HG03565 (cell line): Measurements from ENCODE around the gene ENPP3.

Experiments used
- ATAC-seq: cut with Tn5 transposase; IDR thresholded peaks from one replicate; pipeline ENCODE4 v1.9.1; 2021; ENCODE audit warnings: mild to moderate bottlenecking, moderate library complexity; ENCODE audit not compliant: unreplicated experiment

ENPP3 gene

DNA sequence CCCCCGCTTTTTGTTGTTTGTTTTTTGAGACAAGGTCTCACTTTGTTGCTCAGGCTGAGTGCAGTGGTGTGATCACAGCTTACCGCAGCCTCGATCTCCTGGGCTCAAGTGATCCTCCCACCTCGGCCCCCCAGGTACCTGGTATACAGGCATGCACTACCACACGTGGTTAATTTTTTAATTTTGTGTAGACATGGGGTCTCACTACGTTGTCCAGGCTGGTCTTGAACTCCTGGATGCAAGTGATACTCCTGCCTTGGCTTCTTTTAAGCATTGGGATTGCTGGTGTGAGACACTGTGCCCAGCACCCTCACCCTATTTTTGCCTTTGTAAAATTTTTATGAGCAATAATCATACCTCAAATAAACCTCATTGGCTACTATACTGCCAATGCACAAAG lies 5.5 kb downstream of the ENPP3 start:
- ATAC-seq = no peak

DNA sequence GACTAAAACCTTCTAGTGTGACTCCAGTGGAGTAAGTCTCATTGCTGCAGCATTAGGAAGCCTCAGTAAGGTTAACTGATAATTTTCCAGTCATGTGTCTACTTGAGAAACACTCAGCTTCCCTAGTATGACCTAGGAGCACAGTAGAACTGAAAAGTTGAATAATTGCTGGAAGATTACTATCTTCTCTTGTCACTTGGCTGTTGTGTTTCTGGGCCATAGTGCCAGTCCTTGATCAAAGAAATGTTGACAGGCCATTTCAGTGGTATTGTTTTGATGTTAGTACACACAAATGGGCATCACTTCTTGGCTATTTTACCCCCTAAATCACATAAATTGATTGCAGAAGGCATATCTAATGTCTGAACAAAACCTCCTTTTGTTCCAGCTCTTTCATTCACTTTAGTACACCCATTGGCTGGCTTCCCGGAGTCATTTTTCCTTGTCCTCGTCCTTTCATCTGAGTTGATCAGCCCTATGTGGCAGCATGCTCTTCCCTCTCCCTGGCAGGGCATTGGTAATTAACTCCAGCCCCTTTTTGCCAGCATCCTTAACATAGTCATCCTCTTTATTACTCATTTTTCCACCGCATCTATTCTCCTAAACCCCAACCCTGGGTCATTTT lies 6.0 kb downstream of the ENPP3 start:
- no peak for ATAC-seq

DNA sequence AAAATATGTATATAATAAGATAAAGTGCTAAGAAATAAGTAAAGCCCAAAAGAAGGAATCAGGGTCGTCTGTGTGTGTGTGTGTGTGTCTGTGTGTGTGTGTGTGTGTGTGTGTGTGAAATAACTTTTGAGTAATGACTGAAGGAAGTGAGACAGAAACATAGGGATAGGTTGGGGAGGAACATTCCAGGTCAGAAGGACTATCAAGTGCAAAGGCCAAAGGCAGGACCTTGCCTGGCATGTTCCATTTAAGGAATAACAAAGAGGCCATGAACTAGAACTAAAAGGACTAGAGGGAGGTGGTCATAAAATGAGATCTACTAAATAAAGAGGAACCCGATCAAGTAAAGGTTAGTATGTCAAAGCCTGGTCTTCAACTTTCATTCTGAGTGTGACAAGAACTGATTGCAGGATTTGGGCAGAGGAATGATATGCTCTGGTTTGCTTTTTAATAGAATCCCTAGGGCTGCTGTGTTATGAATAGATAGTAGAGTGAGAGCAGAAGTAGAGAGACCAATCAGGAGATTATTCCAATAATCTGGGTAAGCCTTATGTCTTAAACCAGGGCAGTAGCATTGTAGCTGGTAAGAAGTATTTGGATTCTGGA lies 6.9 kb downstream of the ENPP3 start:
- no peak for ATAC-seq

GRCh38 chr6:131644921-131645320 lies 7.8 kb downstream of the ENPP3 start:
- no peak for ATAC-seq

- no peak for ATAC-seq
Measured at GRCh38 chr6:131645846-131646245, 8.7 kb downstream of the ENPP3 start.

DNA sequence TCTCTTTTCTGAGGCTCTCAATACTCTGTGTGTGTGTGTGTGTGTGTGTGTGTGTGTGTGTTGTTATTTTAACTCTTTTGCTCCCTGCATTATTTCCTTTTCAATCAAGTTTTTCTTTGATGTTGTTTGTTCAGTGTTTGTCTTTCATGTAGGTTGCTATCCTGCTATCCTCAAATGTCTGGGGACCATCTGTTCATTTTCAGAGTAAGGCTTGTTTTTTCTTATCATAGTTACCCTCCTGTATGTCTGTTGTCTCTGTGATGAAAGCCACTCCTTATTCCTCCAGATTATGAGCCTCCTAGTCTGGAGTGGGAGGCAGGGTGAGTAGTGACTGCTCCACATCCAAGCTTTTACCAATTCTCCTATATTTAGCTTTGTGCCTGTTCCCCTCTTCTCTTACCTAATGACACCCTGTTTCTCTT lies 9.2 kb downstream of the ENPP3 start:
- no peak for ATAC-seq

GRCh38 chr6:131651782-131652181 lies 14.7 kb downstream of the ENPP3 start:
- no peak for ATAC-seq

DNA sequence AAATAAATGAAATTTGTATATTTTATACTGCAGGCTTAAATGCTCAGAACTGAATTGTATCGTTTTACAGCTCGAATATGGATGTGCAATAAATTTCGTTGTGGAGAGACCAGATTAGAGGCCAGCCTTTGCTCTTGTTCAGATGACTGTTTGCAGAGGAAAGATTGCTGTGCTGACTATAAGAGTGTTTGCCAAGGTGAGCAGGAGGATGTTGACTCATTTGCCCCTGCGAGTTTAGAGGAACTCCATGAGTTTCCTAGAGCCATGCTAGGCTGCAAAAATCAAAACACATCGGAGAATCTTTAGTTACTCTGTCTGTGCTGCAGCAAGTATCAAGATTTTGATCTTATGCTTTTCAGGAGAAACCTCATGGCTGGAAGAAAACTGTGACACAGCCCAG lies 15.4 kb downstream of the ENPP3 start:
- ATAC-seq = no peak

- ATAC-seq = no peak
Measured at GRCh38 chr6:131654326-131654725, 17.2 kb downstream of the ENPP3 start.

DNA sequence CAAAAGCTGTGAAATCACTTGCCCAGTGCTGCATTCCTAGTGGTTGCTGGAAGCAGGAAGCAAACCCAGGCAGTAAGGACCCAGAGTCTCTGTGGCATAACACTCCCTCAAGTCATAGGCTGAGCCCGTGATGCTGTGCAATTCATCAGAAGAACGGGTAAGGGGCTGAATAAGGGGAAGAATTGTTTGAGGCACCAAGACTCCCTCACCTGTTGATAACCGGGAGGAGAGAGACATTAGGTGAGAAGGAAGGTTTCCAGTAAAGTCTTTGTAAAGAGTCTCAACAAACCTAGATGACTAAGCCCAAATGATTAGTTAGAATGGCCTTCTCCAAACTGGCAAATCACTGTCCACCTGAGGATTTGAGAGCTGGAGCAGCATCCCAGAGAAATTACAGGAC lies 18.3 kb downstream of the ENPP3 start:
- ATAC-seq = no peak

DNA sequence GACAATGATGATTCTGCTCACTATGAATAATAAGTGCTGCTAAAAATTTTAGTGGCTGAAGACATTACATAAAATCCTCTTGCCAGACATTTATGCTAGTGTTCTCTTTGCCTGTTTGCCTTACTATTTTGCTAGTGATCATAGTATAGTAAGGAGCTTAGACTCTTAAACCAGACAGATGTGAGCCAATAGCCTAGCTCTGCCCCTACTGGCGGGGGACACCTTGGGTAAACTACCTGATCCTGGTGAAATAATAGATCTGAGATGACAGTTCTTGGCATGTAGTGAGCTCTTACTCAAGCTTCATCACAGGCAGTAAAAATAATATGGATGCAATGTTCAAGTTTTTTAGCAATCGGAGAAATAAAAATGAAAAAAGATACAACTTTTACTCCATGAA lies 18.8 kb downstream of the ENPP3 start:
- ATAC-seq = no peak

DNA sequence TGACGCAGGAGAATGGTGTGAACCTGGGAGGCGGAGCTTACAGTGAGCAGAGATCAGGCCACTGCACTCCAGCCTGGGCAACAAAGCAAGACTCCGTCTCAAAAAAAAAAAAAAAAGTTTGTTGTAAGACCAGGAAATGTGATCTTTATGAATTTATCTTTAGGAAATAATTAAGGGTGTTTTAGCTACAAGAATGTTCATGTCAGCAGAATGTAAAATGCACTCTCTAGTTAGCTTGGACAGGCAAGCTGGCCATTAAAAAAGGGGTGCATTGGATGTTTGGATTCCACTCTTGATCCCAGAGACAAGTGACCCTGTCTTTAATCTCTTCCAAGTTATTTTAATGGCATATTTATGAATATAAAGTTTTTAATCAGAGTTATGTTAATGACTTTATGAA lies 19.6 kb downstream of the ENPP3 start:
- ATAC-seq = no peak

- no peak for ATAC-seq
Measured at GRCh38 chr6:131657222-131657621, 20.1 kb downstream of the ENPP3 start.

- no peak for ATAC-seq
Measured at GRCh38 chr6:131657630-131658111, 20.6 kb downstream of the ENPP3 start.

GRCh38 chr6:131658287-131658686 lies 21.2 kb downstream of the ENPP3 start:
- ATAC-seq = no peak

DNA sequence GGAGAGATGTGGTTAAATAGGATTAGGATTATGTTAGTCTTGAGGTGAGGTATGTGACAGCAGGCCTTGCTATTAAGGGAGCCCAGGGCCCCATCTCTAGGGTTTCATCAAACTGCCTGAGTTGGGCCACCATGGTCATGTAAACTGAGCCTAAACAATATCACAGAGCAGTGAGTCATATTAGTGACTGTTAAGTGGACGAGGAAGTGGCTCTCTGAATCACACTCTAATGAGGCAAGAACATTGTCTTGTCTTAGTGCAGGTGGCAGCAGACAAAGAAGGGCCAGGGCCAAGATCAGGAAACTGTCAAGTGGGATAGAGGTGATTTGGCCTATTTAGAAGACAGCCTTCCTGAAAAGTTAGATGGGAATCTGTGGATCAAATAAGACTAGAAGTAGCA lies 23.1 kb downstream of the ENPP3 start:
- no peak for ATAC-seq

DNA sequence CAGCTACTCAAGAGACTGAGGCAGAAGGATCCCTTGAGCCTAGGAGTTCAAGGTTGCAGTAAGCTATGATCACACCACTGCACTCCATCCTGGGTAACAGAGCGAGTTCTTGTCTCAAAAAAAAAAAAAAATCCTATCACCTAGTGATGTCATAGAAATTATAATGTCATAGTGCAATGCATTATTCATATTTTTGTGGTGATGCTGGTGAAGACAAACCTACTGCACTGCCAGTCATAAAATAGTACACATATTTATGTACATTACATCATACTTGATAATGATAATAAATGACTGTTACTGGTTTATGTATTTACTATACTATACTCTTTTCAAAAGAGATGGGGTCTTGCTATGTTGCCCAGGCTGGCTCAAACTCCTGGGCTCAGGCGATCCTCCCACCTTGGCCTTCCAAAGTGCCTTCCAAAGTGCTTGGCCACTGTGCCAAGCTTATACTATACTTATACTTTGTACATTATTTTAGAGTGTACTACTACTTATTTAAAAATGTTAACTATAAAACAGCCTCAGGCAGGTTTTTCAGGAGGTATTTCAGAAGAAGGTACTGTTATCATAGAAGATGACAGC lies 26.6 kb downstream of the ENPP3 start:
- ATAC-seq = no peak

DNA sequence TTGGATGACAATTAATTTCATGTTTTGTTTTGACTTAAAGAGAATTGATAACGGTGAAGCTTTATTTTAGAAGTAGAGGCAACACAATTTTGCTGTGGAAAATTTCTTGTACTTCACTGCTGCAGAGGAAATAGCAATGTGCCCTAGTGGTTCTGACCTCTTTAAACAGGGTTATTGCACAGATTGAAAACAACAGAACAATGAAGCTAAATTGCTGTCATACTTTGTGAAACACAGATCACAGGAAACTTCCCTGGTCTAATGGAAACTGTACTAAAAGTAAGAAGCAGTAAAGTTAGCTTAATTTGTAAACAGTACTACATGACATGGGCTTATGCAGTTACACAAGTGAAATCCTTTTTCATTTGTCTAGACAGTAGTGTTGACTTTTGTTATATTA lies 32.8 kb downstream of the ENPP3 start:
- no peak for ATAC-seq

- no peak for ATAC-seq
Measured at GRCh38 chr6:131673184-131673583, 36.1 kb downstream of the ENPP3 start.

- ATAC-seq = no peak
Measured at GRCh38 chr6:131678442-131678841, 41.3 kb downstream of the ENPP3 start.

GRCh38 chr6:131680868-131681267 lies 43.8 kb downstream of the ENPP3 start:
- no peak for ATAC-seq

- ATAC-seq = no peak
Measured at GRCh38 chr6:131681585-131681984, 44.5 kb downstream of the ENPP3 start.

GRCh38 chr6:131682442-131682841 lies 45.3 kb downstream of the ENPP3 start:
- ATAC-seq = no peak
